GM19395 (cell line): ENCODE data around the gene IFT57.
"Not testable (repeated sequence)": the region's sequence is repeated elsewhere in the genome, so short reads cannot be mapped to it uniquely, and the experiment has no call there.

ENCODE experiments used
- ATAC-seq: cut with Tn5 transposase; IDR thresholded peaks from one replicate; pipeline ENCODE4 v1.9.1; 2021; ENCODE audit warnings: mild to moderate bottlenecking, moderate library complexity; ENCODE audit not compliant: unreplicated experiment

The IFT57 gene

DNA sequence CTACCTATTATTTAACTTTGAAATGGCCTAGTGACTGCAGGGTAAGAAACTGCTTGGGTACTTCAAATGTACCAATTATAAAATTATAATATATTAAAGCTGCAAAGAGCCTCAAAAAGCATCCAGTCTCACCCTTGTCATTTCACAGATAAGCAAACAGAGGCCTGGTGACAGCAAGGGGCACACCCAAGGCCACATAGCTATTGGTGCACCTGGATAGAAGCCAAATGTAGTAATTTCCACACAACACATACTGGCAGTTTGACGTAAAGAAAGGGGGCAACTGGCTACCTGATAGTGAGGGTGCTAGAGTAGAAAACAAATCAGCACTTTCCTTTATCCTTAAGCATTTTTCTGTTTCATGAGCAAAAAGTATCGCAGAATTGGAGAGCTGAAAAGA lies 51.1 kb downstream of the IFT57 start:
- no peak for ATAC-seq

DNA sequence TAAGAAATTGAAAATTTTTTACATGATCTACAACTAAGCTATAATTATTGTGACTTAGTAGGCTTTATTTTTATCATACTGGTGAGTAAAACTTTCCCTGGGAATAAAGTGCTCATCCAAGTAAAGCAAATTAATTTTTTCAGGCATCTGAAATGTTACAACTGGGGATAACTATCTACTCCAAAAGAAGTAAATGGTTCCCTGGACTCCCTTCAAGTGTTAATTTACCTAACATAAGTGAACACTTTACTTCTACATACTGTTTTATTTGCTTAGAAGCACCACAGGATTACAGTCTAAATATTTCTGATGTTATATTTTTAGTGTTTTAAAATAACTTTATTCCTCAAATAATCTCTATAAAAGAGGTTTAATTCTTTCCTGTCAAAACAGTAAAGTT lies 57.8 kb downstream of the IFT57 start:
- ATAC-seq = no peak

DNA sequence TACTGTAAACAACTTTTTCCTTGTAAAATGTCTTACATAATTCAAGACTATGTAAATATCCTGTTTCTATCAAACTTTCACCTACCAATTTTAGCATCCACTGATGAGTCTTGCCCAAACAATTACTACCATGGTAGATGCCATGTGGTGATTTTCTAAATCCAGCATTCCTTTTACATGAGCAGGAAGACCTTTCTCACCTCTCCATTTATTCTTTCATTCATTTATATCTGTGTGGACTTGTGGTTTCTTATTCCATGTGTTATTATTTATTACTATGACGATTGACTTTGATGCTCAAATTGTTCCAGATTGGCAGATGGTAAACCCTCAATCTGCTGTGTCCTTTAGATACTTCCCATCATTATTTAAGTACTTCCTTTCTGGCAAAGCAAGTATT lies 62.4 kb downstream of the IFT57 start:
- no peak for ATAC-seq

DNA sequence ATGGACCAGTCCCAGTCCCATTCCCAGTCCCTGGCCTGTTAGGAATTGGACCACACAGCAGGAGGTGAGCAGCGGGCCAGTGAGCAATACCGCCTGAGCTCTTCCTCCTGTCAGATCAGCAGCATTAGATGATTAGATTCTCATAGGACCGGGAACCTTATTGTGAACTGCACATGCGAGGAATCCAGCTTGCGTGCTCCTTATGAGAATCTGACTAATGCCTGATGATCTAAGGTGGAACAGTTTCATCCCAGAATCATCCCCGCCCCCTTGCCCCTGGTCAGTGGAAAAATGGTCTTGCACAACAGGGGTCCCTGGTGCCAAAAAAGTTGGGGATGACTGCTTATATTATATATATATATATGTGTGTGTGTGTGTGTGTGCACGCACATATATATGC lies 63.1 kb downstream of the IFT57 start:
- ATAC-seq = no peak

- ATAC-seq = no peak
Observed at GRCh38 chr3:108158251-108158650, 64.0 kb downstream of the IFT57 start.

DNA sequence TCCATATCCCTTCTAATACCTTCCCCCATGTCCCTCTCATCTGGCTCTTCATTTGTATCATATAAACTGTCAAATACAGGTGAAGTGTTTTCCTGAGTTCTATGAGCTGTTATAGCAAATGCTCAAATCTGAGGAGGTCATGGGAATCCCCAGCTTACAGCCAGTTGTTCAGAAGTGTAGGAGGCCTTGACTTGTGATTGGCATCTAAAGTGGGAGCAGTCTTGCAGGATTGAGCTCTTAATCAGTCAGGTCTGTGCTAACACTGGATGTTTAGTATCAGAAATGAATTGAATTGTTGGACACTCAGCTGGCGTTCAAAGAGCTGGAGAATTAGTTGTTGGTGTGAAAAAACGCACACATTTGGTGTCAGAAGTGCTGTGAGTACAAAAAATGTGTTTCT lies 65.0 kb downstream of the IFT57 start:
- ATAC-seq = no peak

GRCh38 chr3:108156312-108156853 lies 65.8 kb downstream of the IFT57 start:
- ATAC-seq = no peak

DNA sequence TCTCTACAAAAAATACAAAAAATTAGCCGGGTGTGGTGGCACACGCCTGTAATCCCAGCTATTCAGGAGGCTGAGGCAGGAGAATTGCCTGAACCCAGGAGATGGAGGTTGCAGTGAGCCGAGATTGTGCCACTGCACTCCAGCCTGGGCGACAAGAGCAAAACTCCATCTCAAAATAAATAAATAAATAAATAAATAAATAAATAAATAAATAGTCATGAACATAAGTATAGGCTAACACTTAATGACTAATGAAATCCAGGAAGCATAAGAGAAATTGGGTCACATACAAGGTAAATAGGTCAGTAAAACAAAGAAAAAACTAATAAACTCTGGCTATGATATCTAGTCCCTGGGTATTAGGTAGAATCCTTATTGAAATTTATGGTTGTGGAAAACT lies 66.6 kb downstream of the IFT57 start:
- not testable (repeated sequence) for ATAC-seq

- ATAC-seq = peak; percentile 68
Observed at GRCh38 chr3:108153451-108153981, 68.7 kb downstream of the IFT57 start.

DNA sequence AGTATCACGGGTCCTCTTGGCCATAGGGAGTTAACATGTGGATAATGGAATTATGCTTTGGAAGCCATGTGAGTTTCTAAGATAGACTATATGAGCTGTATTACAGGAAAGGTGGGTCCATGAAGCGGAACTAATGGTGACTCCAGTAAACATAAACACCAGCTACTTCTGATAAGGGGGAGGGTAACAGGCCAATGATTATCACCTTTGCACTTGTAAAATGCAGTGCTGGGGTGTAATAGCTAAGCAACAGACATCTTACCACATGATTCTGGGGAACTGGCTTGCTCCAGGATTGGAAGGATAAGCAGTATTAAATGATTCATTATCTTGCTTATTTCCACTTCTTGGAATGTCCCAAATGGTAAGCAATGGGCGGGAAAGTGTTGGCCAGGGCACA lies 70.0 kb downstream of the IFT57 start:
- ATAC-seq = no peak

DNA sequence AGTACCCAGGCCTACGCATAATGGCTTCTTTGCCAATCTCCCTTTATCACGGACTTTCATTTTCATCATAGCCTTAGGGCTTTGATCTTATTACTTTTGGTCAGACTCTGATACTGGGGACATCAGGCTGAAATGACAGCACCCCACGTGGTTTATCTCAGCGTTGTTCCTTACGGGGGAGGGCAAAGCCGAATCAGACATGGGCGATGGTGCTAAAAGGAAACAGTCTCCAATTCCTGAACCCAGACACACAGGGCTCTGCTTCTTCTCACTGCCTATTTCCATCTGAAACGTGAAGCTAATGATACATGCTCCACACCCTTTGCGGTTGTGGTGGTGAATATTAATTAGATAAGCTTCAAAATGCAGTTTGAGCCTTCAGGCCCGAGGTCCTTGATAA lies 72.0 kb downstream of the IFT57 start:
- no peak for ATAC-seq

DNA sequence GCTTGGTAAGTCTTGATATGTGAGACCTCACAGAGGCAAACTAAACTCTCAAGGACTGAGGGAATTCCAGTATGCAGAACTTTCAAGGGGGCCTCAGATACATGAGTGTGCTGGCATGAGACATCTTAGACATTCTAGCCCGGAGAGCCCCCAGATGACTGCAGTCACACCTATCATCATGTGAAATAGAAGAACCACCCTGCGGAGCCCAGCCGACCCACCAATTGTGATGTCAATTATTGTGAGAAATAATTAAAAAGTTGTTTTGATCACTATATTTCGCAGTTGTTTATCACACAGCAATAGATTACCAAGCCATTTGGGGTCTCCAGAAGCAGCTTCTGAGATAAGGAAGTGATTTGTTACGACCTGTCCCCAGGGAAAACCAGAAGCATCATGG lies 76.1 kb downstream of the IFT57 start:
- ATAC-seq = no peak

DNA sequence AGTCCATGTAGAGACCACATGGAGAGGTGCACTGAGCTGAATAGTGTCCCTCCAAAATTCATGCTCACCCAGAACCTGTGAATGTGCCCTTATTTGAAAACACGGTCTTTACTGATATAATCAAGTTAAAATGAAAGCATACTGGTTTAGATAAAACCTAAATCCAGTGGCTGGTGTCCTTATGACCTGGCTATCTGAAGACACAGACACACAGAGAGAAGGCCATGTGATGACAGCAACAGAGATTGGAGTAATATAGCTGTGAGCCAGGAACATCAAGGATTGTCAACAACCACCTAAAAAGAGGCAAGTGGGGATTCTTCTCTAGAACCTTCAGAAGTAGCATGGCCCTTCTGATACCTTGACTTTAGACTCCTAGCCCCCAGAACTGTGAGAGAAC lies 76.6 kb downstream of the IFT57 start:
- no peak for ATAC-seq

- ATAC-seq = no peak
Observed at GRCh38 chr3:108137460-108137814, 84.8 kb downstream of the IFT57 start.

DNA sequence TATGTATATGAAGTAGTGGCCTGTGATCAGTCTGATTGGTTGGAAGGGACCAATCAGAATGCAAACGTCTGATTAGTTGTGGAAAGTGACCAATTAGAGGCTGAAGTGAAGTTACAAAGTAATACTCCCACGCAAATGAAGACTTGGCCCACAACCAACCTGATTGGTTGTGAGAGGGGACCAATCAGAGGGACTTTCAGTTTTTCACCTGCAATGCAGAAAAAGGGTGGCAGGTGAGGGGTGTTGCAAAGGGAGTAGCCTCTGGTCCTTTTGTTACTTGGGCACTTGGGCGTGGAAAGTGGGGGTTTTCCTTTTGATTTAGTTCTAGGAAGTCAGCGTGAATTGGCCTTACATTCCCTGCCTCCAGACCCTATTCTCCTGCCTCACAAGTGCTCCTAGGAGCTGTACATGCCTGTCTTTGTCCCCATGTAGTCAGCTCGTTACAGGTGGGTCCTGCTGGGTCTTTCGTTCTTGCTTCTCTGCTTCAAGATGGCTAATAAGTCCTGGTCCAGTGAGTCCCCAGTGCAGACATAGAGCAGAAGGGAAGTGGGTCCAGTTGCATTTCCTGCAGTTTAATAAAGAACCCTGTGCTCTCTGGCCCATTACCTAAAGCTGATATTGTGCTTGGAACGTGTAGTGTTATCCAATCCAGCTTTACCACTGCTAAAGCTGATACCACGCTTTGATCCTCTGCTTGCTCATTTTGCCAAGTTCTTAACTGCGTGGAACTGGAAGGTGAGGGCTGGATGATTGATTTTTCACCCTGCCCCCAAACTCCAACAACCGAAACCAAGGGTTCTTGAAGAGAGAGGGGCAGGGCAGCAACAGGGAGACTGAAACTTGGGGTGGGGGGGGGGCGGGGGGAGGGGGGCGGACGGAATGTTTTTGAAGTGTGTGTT lies 85.4 kb downstream of the IFT57 start:
- ATAC-seq = no peak

DNA sequence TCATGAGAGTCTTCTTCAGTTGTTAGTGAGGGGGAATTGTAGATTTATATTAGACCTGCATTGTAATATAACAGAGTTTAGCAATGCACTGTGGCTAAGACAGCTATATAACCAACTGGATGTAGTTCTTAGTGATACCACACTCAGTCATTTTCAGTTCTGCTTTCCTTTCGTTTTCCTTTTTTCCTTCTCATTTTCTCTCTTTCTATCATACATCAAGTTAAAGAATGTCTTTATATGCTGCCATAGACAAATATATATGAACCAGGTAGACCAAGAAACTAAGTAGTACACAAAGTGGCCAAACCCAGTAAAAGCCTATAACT lies 87.7 kb downstream of the IFT57 start:
- peak; percentile 51 for ATAC-seq

- peak; percentile 55 for ATAC-seq
Observed at GRCh38 chr3:108133858-108134554, 88.2 kb downstream of the IFT57 start.

DNA sequence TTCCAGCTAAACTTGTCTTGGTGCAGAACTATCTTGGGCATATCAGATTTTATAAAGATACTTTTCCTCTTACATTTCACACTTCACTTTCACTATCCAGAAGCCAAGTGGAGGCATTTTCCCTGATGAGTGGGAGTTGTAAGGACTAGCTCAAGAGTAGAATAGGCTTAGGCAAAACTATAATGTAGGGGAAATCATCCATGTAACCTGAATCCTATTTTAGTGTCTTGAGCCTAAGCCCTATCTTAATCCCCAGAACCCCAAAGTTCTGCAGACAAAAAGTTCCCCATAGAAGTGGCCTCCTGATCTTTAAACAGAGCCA lies 89.2 kb downstream of the IFT57 start:
- no peak for ATAC-seq

- ATAC-seq = no peak
Observed at GRCh38 chr3:108131475-108132134, 90.6 kb downstream of the IFT57 start.

DNA sequence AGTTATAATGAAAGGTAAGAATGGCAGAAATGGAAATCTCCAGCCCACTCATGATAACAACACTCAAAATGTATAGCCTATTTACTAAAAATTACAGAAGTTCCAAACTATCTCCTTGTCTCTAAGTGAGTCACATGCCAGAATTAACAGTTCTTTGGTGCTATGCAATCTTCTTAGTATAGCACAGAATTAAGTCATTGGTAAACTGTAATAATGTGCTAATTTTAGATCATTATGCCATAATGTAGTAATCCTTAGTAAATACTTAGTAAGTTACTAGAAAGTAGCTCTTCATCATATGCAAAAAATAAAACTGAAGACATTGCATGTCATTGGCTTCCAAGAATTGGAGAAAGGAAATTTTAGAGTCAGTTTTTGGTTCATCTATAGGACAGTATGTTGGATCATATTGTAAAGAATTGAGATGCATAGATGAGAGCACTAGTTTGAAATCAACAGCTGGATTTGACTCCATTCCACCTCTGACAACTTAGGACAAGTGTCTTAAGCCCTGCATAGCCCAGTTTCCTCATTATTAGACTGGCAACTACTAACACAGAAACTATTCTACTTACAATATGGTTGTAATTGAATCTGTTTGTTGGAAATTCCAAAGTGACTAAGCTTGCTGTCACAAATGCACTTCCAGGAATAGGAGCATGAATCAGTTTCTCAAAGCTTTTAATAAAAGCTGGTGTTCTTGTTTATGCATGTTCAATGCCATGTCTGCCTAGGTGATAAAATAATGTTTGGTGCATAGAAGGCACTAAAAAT lies 91.3 kb downstream of the IFT57 start:
- ATAC-seq = no peak

GRCh38 chr3:108130236-108130635 lies 92.0 kb downstream of the IFT57 start:
- no peak for ATAC-seq
